HEK293 (cell line): ENCODE data around the gene PRDM13.

Source experiments
- CTCF ChIA-PET: fragments of 350-600 bp; formaldehyde crosslinking; extraction: SDS; loops from one replicate; lab custom pipeline; 2021; ENCODE audit warnings: antibody characterized with exemption; lab: Yijun Ruan, JAX
- POLR2A ChIA-PET: fragments of 300-600 bp; formaldehyde crosslinking; extraction: SDS; loops from one replicate; lab custom pipeline; 2020; ENCODE audit warnings: antibody characterized with exemption, inconsistent platforms; lab: Yijun Ruan, JAX
- H3K27ac ChIP-seq: fragments of 200-500 bp; sonication (Bioruptor generic); 2 replicates; pipeline ENCODE4 v1.5.1; 2014; ENCODE audit warnings: low read depth, low read length, control low read depth, inconsistent platforms; ENCODE audit errors: extremely low read depth
- H3K36me3 ChIP-seq, 2 experiments: fragments of 200-500 bp in 1 of 2; sonication (Bioruptor generic) in 1 of 2; 1 replicate in 1 of 2; 2 replicates in 1 of 2; pipeline ENCODE4 v1.5.1; 2014 to 2017; ENCODE audit warnings: inconsistent platforms in 2 of 2, low read length in 2 of 2; ENCODE audit not compliant: control insufficient read depth in 2 of 2, insufficient read depth in 1 of 2
- H3K4me1 ChIP-seq: fragments of 200-500 bp; sonication (Bioruptor generic); 2 replicates; pipeline ENCODE4 v1.5.1; 2014; ENCODE audit warnings: mild to moderate bottlenecking, low read length, inconsistent platforms; ENCODE audit not compliant: control insufficient read depth, insufficient read depth
- H3K4me3 ChIP-seq: 2 replicates; pipeline ENCODE4 v1.5.1; 2011; ENCODE audit warnings: low read depth, mild to moderate bottlenecking, control low read depth, low read length, moderate library complexity
- H3K9me3 ChIP-seq: fragments of 200-500 bp; sonication (Bioruptor generic); 2 replicates; pipeline ENCODE4 v1.5.1; 2014; ENCODE audit warnings: low read depth, low read length, inconsistent platforms; ENCODE audit not compliant: control insufficient read depth, insufficient read depth
- HOXD13 ChIP-seq: sonication (generic); formaldehyde crosslinking; IDR thresholded peaks from 2 replicates; pipeline ENCODE4 v1.8.0; 2022; ENCODE audit warnings: missing genetic modification reagents, borderline replicate concordance
- KLF10 ChIP-seq: fragments of 450-650 bp; IDR thresholded peaks from 2 replicates; pipeline ENCODE4 v1.5.1; 2018; ENCODE audit warnings: missing biosample characterization, mild to moderate bottlenecking, missing genetic modification characterization
- REPIN1 ChIP-seq: fragments of 450-650 bp; formaldehyde crosslinking; IDR thresholded peaks from 2 replicates; pipeline ENCODE4 v1.5.1; 2017; ENCODE audit warnings: missing biosample characterization, missing genetic modification characterization, low read depth
- SETDB1 ChIP-seq: IDR thresholded peaks from one replicate; pipeline ENCODE4 v1.6.1; 2017; ENCODE audit warnings: mild to moderate bottlenecking, low read length, moderate library complexity, mixed read lengths; ENCODE audit not compliant: insufficient read length
- SP2 ChIP-seq: fragments of 450-650 bp; formaldehyde crosslinking; IDR thresholded peaks from 2 replicates; pipeline ENCODE4 v1.5.1; 2016; ENCODE audit warnings: missing biosample characterization, missing genetic modification characterization
- ZBTB8A ChIP-seq: fragments of 450-650 bp; formaldehyde crosslinking; IDR thresholded peaks from 2 replicates; pipeline ENCODE4 v1.5.1; 2016; ENCODE audit warnings: missing biosample characterization, missing genetic modification characterization
- ZFHX2 ChIP-seq: fragments of 450-650 bp; formaldehyde crosslinking; conservative IDR thresholded peaks from 2 replicates; pipeline ENCODE4 v1.5.1; 2016; ENCODE audit warnings: missing biosample characterization, missing genetic modification characterization
- ZFP3 ChIP-seq: fragments of 450-650 bp; formaldehyde crosslinking; IDR thresholded peaks from 2 replicates; pipeline ENCODE4 v1.5.1; 2016; ENCODE audit warnings: low read depth, missing biosample characterization, missing genetic modification characterization
- ZNF175 ChIP-seq: fragments of 450-650 bp; formaldehyde crosslinking; IDR thresholded peaks from 2 replicates; pipeline ENCODE4 v1.5.1; 2016; ENCODE audit warnings: missing biosample characterization, missing genetic modification characterization
- ZNF202 ChIP-seq: fragments of 450-650 bp; formaldehyde crosslinking; IDR thresholded peaks from 2 replicates; pipeline ENCODE4 v1.5.1; 2016; ENCODE audit warnings: missing biosample characterization, missing genetic modification characterization, borderline replicate concordance
- ZNF341 ChIP-seq: fragments of 450-650 bp; formaldehyde crosslinking; IDR thresholded peaks from 2 replicates; pipeline ENCODE4; 2016; ENCODE audit warnings: low read depth, missing biosample characterization, missing genetic modification characterization
- ZNF394 ChIP-seq: fragments of 450-650 bp; formaldehyde crosslinking; IDR thresholded peaks from 2 replicates; pipeline ENCODE4 v1.5.1; 2016; ENCODE audit warnings: missing biosample characterization, missing genetic modification characterization, mild to moderate bottlenecking, moderate library complexity, borderline replicate concordance
- ZNF514 ChIP-seq: fragments of 450-650 bp; formaldehyde crosslinking; IDR thresholded peaks from 2 replicates; pipeline ENCODE4 v1.5.1; 2016; ENCODE audit warnings: missing biosample characterization, missing genetic modification characterization
- ZNF580 ChIP-seq: fragments of 450-650 bp; formaldehyde crosslinking; IDR thresholded peaks from 2 replicates; pipeline ENCODE4 v1.5.1; 2016; ENCODE audit warnings: missing biosample characterization, missing genetic modification characterization
- ZNF621 ChIP-seq: fragments of 450-650 bp; formaldehyde crosslinking; IDR thresholded peaks from 2 replicates; pipeline ENCODE4 v1.5.1; 2017; ENCODE audit warnings: missing biosample characterization, missing genetic modification characterization
- ZNF670 ChIP-seq: fragments of 450-650 bp; formaldehyde crosslinking; IDR thresholded peaks from 2 replicates; pipeline ENCODE4 v1.5.1; 2016; ENCODE audit warnings: missing biosample characterization, missing genetic modification characterization, low read depth
- ZNF701 ChIP-seq: fragments of 450-650 bp; formaldehyde crosslinking; IDR thresholded peaks from 2 replicates; pipeline ENCODE4 v1.5.1; 2016; ENCODE audit warnings: missing biosample characterization, missing genetic modification characterization
- TF ChIP-seq, protein P1 (sequence below): fragments of 450-650 bp; formaldehyde crosslinking; IDR thresholded peaks from 2 replicates; pipeline ENCODE4 v1.5.1; 2016; ENCODE audit warnings: missing biosample characterization, missing genetic modification characterization
- TF ChIP-seq, protein P2 (sequence below): fragments of 450-650 bp; formaldehyde crosslinking; IDR thresholded peaks from 2 replicates; pipeline ENCODE4 v1.5.1; 2016; ENCODE audit warnings: missing biosample characterization, missing genetic modification characterization

The PRDM13 gene

GRCh38 chr6:99588618-99589289, 17.9 kb upstream of the PRDM13 start (continued):
- TF ChIP-seq REPIN1 (tag by site-specific recombination) (no peak), KLF10 (no peak), ZNF580 (no peak), ZNF202 (tag by site-specific recombination) (no peak), ZNF341 (tag by site-specific recombination) (peak; percentile 33; the same call in 1 of the 2 replicates), SP2 (tag by site-specific recombination) (no peak)
- TF ChIP-seq, protein P1, sequence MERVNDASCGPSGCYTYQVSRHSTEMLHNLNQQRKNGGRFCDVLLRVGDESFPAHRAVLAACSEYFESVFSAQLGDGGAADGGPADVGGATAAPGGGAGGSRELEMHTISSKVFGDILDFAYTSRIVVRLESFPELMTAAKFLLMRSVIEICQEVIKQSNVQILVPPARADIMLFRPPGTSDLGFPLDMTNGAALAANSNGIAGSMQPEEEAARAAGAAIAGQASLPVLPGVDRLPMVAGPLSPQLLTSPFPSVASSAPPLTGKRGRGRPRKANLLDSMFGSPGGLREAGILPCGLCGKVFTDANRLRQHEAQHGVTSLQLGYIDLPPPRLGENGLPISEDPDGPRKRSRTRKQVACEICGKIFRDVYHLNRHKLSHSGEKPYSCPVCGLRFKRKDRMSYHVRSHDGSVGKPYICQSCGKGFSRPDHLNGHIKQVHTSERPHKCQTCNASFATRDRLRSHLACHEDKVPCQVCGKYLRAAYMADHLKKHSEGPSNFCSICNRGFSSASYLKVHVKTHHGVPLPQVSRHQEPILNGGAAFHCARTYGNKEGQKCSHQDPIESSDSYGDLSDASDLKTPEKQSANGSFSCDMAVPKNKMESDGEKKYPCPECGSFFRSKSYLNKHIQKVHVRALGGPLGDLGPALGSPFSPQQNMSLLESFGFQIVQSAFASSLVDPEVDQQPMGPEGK, result no peak; the same call in 1 of the 2 replicates
- TF ChIP-seq, all 188 proteins: peak for 39

DNA sequence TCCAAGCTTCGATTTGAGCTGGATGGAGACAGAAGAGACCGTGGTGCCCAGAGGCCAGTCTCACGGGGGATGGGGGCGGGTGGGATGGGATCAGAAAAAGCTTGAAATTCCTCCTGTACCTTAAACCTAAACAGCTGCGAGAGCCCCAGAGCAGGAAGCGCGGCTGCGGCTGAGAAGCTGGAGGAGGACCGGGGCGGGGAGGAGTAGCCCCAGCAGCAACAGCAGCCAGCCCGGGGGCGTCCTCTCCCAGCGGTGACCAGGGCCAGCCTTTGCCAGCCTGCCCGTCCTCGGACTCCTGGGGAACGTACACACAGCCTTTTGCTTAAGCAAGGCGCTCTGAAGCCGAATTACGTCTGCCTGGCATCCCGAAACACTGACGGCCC, 17.4 kb upstream of the PRDM13 start:
- H3K27ac ChIP-seq, result no peak overlapping the region
- H3K9me3 ChIP-seq, result no peaks in the 10 kb centered on the region
- ChIA-PET POLR2A (interaction anchor here (1.4 to 2.0 kb wide), 5 partner anchors 20 to 164 kb away, joined by 3 to 29 read pairs (median 5); partner anchors contain the start of genes CCNC and PNISR), CTCF (interaction anchor here (1.2 to 2.7 kb wide), 7 partner anchors 10 to 159 kb away, joined by 3 to 35 read pairs (median 6); no protein-coding TSS in a partner anchor)
- no peaks in the 10 kb centered on the region; the same call in 1 of the 2 replicates for H3K4me1 ChIP-seq
- peak overlapping the region; percentile 51 for H3K4me3 ChIP-seq
- peak; percentile 90 for TF ChIP-seq ZNF341 (tag by site-specific recombination)
- no peak for TF ChIP-seq ZBTB8A (tag by site-specific recombination)
- TF ChIP-seq ZFHX2 (tag by site-specific recombination), result peak; percentile 32; the same call in 1 of the 2 replicates
- TF ChIP-seq ZNF175 (tag by site-specific recombination), result no peak
- TF ChIP-seq, protein P2, sequence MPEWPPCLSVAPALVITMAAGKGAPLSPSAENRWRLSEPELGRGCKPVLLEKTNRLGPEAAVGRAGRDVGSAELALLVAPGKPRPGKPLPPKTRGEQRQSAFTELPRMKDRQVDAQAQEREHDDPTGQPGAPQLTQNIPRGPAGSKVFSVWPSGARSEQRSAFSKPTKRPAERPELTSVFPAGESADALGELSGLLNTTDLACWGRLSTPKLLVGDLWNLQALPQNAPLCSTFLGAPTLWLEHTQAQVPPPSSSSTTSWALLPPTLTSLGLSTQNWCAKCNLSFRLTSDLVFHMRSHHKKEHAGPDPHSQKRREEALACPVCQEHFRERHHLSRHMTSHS (tag by site-specific recombination), result no peak
- TF ChIP-seq ZNF701 (tag by site-specific recombination), result no peak
- TF ChIP-seq ZNF621 (tag by site-specific recombination), result no peak
- TF ChIP-seq HOXD13 (CRISPR knock-in tag), result no peak
- no peak for TF ChIP-seq ZNF514 (tag by site-specific recombination)
- no peak for TF ChIP-seq ZNF670
- TF ChIP-seq, protein P1, result peak; percentile 65
- TF ChIP-seq SETDB1, result no peak
- peak; percentile 74; the same call in 1 of the 2 replicates for TF ChIP-seq ZNF394 (tag by site-specific recombination)
- TF ChIP-seq ZFP3 (tag by site-specific recombination), result no peak
- no peaks in the 10 kb centered on the region for H3K36me3 ChIP-seq
